ENCODE data around the gene DNAH11.

Gene DNAH11

DNA sequence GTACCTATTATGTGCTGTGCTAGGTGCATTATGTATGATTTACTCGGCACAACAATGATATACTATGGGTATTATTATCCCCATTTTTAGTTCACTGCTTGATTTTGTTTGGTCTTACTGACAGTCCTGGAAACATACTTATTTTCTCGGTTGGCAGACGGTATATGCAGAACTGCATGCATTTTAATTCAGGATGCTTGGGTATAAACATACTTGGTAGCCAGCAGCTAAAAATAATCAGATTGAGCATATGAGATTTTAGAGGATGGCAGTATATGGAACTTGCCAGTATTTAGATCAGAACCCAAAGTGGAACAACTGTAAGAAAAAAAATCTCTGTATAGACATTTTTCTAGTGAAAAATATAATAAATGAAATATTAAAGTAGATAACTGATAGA, 163.3 kb downstream of the DNAH11 start:
- no peak overlapping the region for H3K4me3 ChIP-seq
- H3K27ac ChIP-seq = no peak overlapping the region
- TF ChIP-seq, protein P1, sequence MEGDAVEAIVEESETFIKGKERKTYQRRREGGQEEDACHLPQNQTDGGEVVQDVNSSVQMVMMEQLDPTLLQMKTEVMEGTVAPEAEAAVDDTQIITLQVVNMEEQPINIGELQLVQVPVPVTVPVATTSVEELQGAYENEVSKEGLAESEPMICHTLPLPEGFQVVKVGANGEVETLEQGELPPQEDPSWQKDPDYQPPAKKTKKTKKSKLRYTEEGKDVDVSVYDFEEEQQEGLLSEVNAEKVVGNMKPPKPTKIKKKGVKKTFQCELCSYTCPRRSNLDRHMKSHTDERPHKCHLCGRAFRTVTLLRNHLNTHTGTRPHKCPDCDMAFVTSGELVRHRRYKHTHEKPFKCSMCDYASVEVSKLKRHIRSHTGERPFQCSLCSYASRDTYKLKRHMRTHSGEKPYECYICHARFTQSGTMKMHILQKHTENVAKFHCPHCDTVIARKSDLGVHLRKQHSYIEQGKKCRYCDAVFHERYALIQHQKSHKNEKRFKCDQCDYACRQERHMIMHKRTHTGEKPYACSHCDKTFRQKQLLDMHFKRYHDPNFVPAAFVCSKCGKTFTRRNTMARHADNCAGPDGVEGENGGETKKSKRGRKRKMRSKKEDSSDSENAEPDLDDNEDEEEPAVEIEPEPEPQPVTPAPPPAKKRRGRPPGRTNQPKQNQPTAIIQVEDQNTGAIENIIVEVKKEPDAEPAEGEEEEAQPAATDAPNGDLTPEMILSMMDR (IDR thresholded peaks at IDR 0.05) = no peak
- DNase-seq (ENCODE audit: low spot score) = no peak

- no peak for DNase-seq (ENCODE audit: low spot score)
- Histone ChIP-seq H3K4me3 (no peak overlapping the region), H3K27ac (no peak overlapping the region)
- TF ChIP-seq, protein P1 (IDR thresholded peaks at IDR 0.05) = no peak
These were observed 164.7 kb downstream of the DNAH11 start for GRCh38 chr7:21707566-21707965.

GRCh38 chr7:21708096-21708495, 165.3 kb downstream of the DNAH11 start:
- Histone ChIP-seq H3K4me3 (no peak overlapping the region), H3K27ac (no peak overlapping the region)
- no peak for DNase-seq (ENCODE audit: low spot score)
- TF ChIP-seq, protein P1 (IDR thresholded peaks at IDR 0.05) = no peak

- Histone ChIP-seq H3K27ac (no peak overlapping the region), H3K4me3 (no peak overlapping the region)
- DNase-seq (ENCODE audit: low spot score) = no peak
- TF ChIP-seq, protein P1 (IDR thresholded peaks at IDR 0.05) = no peak
These were observed 174.5 kb downstream of the DNAH11 start for GRCh38 chr7:21717323-21717722.

GRCh38 chr7:21718391-21718790, 175.6 kb downstream of the DNAH11 start:
- Histone ChIP-seq H3K27ac (no peak overlapping the region), H3K4me3 (no peak overlapping the region)
- DNase-seq (ENCODE audit: low spot score) = no peak
- TF ChIP-seq, protein P1 (IDR thresholded peaks at IDR 0.05) = no peak

GRCh38 chr7:21719846-21720245, 177.0 kb downstream of the DNAH11 start:
- DNase-seq (ENCODE audit: low spot score) = no peak
- TF ChIP-seq, protein P1 (IDR thresholded peaks at IDR 0.05) = no peak
- Histone ChIP-seq H3K4me3 (no peak overlapping the region), H3K27ac (no peak overlapping the region)

GRCh38 chr7:21722371-21722770, 179.5 kb downstream of the DNAH11 start:
- TF ChIP-seq, protein P1 (IDR thresholded peaks at IDR 0.05) = no peak
- DNase-seq (ENCODE audit: low spot score) = no peak
- Histone ChIP-seq H3K4me3 (no peak overlapping the region), H3K27ac (no peak overlapping the region)
